GM11168 (cell line): ENCODE results near the gene TMEM175.
"Not testable (repeated sequence)": the region's sequence is repeated elsewhere in the genome, so short reads cannot be mapped to it uniquely, and the experiment has no call there.

Experiments
- in situ Hi-C: fragments of 300-500 bp; cut with MboI; formaldehyde crosslinking; loops from one replicate; pipeline ENCODE4 v1.12.0; 2022; ENCODE audit warnings: low sequenced_read_pairs; ENCODE audit not compliant: unreplicated experiment

The TMEM175 gene

DNA sequence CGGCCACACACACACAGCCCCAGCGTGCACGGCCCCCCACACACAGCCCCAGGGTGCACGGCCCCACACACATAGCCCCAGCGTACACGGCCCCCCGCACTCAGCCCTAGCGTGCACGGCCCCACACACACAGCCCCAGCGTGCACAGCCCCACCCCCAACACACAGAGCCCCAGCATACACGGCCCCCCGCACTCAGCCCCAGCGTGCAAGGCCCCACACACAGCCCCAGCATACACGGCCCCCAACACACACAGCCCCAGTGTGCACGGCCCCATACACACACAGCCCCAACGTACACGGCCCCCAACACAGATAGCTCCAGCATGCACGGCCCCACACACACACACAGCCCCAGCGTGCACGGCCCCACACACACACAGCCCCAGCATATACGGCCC, 17.7 kb upstream of the TMEM175 start:
- in situ Hi-C loops: no loop called here

DNA sequence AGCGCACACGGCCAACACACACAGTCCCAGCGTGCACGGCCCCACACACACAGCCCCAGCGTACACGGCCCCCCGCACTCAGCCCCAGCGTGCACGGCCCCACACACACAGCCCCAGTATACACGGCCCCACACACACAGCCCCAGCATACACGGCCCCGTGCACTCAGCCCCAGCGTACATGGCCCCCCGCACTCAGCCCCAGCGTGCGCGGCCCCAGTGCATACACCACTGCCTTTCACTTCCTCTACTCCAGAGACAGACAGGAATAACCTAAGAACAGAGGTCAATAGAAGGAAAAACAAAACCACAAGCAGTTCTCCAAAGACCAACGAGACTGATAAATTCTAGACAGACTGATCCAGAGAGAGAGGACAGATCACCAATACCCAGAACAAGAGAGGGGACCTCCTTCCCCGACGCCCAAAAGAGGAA, 17.2 kb upstream of the TMEM175 start:
- in situ Hi-C loops: no loop called here

DNA sequence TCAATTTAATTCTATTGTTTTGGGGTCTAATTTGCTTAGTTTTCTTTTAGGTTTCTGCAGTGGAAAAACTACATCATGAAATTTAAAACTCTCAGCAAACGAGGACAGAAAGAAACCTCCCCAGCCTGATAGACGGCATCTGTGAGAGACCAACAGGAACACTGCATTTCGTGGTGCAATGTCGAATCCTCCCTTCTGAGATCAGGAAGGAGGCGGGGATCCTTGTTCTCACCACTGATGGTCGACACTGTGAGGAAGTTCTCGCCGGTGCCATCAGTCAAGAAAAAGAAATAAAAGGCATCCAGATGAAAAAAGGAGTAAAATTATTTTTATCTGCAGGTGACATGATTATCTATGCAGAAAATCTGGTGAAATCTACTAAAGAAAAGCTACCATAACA, 16.7 kb upstream of the TMEM175 start:
- in situ Hi-C loops: no loop called here

DNA sequence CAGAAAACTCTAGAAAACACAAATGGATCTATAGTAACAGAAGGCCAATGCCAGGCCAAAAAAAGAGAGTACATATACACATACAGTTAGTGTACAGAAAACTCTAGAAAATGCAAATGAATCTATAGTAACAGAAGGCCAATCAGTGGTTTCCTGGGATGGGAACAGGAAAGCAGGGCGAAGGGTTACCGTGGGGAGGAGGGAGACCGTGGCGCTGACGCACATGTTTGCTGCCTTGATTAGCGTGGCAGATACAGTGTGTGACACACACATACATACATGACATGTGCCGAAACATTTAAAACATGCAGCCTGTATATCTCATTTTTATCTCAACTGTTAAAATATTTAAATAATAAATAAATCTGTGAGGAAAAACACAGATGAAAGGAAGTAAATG, 14.8 kb upstream of the TMEM175 start:
- in situ Hi-C loops: no loop called here

DNA sequence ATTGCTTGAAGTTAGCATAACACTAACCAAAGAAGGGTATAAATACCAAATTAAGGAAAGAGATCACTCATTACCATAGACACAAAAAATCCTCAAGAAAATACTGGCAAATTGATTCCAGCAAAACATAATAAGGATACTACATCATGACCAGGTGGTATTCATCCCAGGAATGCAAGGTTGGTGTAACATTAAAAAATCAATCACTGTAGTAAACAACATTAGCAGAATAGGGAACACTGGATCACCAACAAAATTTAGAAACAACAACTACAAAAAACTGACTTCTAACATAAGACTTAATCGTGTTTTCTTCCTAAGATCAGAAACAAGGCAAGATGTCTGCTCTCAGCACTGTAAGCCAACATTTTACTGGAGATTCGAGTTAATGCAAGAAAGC, 14.3 kb upstream of the TMEM175 start:
- in situ Hi-C loops: no loop called here

DNA sequence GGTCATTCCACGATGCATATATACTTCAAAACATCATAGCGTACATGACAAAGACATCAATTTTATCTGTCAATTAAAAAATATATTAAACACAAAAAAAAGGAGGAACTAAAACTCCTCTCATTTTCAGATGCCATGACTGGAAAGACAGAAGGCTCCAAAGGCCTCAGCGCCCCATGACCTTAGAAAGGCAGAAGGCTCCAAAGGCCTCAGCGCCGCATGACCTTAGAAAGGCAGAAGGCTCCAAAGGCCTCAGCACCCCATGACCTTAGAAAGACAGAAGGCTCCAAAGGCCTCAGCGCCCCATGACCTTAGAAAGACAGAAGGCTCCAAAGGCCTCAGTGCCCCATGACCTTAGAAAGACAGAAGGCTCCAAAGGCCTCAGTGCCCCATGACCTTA, 13.7 kb upstream of the TMEM175 start:
- in situ Hi-C loops: not testable (repeated sequence)

DNA sequence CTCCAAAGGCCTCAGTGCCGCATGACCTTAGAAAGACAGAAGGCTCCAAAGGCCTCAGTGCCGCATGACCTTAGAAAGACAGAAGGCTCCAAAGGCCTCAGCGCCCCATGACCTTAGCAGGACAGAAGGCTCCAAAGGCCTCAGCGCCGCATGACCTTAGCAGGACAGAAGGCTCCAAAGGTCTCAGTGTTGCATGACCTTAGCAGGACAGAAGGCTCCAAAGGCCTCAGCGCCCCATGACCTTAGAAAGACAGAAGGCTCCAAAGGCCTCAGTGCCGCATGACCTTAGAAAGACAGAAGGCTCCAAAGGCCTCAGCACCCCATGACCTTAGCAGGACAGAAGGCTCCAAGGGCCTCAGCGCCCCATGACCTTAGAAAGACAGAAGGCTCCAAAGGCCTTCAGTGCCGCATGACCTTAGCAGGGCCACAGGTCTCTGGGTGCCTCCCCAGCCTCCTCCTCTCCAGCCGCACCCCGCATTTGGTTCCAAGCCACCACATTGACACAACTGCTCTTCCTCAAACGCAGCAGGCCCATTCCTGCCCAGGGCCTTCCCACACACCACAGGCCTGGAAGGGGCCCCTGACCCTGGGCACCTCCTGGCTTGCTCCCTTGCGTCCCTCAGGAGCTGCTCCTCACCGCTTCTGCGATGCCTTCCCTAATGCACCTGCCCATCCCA, 13.1 kb upstream of the TMEM175 start:
- in situ Hi-C loops: not testable (repeated sequence)

DNA sequence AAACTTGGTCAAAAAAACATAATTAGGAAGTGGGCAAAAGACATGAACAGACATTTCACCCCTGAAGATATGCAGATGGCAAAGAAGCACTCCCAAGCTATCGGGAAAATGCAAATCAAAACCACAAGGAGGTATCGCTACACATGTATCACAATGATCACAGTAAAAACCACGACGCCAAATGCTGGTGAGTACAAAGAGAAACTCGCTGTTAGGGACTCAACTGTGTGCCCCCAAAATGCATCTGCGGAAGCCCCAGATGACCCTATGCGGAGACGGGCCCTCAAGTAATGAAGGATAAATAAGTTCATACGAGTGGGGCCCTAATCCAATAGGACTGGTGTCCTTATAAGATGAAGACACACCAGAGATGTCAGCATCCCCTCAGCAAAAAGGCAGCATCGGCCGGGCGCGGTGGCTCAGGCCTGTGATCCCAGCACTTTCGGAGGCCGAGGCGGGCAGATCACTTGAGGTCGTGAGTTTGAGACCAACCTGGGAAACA, 10.4 kb upstream of the TMEM175 start:
- in situ Hi-C loops: no loop called here

DNA sequence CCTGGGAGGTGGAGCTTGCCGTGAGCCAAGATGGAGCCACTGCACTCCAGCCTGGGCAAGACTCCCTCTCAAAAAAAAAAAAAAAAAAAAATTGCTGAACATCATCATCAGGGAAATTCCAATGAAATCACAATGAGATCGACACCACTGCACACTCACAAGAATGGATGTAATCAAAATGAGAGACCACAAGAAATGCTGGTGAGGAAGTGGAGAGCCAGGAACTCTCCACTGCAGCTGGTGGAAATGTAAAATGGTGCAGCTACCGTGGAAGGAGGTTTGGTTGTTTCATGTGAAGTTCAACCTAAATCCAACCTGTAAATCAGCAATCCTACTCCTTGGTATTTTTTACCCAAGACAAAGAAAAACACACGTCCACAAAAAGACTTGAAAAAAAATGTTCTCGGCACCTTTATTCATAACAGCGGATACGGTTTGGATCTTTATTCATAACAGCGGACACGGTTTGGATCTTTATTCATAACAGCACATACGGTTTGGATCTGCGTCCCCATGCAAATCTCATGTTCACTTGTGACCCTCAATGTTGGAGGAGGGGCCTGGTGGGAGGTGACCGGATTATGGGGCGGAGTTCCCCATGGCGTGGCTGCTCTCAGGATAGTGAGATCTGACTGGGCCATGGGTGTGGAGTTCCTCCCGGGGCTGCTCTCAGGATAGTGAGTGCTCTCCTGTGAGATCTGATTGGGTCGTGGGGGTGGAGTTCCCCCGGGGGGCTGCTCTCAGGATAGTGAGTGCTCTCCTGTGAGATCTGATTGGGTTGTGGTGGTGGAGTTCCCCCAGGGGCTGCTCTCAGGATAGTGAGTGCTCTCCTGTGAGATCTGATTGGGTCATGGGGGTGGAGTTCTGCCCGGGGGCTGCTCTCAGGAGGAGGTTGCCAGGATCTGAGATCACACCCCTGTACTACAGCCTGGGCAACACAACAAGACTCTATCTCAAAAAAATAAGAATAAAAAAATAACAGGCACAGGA, 7.9 kb upstream of the TMEM175 start:
- in situ Hi-C loops: no loop called here

DNA sequence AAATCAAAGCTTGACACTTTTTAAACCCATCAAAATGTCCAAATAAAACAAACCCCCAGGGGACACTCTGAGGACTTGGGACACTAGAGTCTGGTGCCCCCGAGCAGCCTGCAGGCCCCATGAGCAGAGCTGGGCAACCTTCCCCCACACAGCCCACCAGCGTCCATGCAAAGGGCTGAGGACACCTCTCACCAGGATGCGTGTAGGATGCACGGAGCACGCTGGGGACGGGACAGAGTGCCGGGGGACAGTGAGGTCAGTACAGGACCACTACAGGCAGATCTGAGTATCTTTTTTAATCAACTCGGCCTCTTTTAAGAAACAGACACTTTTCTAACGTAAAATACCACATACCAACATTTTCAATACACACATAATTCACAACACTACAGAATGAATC, 7.1 kb upstream of the TMEM175 start:
- in situ Hi-C loops: no loop called here

DNA sequence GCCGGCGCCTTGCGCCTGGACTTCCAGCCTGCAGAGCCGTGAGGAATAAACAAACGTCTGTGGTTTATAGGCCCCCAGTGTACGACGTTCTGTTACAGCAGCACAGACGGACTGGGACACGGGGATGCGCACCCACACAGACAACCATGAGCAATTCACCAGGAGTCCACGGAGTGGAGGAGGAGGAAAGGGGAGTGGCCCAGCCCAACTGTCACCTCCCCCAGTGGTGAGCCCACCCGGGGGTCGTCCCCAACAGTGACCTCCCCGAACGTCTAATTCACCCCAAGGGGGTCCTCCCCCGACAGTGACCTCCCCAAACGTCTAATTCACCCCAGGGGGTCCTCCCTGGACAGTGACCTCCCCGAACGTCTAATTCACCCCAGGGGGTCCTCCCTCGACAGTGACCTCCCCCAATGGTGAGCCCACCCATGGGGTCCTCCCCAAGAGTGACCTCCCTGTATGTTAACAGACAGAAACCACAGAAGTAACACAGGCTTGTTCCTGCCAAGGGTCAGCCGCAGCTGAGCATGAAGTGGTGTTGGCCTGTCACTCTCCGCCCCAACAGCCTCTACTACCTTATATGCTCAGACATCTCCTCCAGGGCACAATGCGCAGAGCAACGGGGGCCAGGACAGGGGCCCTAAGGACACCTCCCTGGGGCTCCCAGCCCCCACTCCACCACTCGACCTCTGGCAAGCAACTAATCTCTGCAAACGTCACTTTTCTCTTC, 6.3 kb upstream of the TMEM175 start:
- in situ Hi-C loops: no loop called here

DNA sequence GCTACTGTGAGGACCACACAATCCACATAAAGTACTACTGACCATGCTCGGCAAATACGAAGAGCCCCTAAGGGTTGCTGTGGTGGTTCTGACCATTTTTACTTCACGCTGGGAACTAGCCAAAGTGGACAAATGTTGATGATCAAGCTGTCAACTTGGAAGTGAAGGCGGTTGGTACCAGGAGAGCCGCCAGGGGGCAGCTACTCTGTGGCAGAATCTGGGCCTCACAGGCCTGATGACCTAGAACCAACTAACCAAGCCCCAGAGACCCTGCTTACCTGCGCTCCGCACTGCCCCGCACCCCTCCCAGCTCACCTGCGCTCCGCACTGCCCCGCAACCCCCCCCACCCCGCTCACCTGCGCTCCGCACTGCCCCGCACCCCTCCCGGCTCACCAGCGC, 5.7 kb upstream of the TMEM175 start:
- in situ Hi-C loops: no loop called here

DNA sequence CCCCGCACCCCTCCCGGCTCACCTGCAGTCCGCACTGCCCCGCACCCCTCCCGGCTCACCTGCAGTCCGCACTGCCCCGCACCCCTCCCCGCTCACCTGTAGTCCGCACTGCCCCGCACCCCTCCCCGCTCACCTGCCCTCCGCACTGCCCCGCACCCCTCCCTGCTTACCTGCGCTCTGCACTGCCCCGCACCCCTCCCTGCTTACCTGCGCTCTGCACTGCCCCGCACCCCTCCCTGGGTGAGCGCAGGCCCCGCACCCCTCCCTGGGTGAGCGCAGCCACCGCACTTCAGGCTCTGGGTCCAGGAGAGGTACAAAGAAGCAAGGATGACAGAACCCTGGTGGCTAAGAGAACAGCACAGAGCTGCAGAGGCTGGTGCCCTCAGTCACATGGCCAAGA, 4.7 kb upstream of the TMEM175 start:
- in situ Hi-C loops: not testable (repeated sequence)

DNA sequence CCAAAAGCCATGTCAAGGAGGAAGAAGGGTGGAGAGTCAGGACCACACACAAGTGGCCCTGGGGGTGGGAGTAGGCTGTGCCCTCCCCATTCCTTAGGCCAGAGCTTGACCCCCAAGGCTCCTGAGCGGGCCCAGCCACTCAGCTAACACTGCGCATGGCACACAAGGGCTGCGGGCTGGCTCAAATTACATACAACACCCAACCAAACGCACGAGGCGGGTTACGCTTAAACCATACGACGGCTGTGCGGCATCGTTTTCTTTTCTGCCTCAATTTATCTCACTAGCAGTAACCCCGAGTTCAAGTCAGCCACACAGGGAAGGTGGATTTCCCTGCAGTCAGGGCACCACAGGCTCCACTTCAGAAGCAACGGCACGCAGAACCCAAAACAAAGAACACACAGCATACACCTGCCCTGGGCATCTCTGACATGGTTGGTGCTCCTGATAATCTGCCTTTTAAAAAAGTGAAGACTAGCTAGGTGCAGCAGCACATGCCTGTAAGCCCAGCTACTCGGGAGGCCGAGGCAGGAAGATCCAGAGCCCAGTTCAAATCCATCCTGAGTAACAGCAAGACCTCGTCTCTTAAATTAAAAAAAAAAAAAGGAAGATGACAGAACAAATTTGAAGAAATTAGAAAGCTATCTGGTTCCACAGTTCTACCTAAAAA, 3.0 kb upstream of the TMEM175 start:
- in situ Hi-C loops: no loop called here

DNA sequence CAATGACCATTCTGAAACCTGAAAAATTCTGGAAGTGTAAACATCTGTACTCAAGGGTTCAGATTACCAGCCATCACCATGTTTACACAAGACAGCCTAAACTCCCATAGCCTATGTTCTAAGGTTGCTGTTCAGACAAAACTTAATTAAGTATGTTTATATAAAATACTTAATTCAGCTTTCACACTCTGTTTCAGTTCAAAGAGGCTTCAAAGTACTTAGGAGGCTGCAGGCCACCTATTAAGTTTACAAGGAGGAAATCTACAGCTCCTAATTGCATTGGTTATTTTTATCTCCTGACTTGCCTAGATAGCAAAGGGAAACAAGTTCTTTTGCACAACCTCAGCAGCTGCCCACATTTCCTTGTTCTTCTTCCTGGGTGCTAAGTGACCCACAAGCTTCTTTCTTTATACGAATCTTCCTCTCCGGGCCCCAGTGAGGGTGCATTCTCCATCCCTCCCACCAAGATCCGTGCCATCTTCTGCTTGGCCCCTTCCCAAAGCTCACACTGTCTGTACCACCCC, 2.2 kb upstream of the TMEM175 start:
- in situ Hi-C loops: no loop called here

DNA sequence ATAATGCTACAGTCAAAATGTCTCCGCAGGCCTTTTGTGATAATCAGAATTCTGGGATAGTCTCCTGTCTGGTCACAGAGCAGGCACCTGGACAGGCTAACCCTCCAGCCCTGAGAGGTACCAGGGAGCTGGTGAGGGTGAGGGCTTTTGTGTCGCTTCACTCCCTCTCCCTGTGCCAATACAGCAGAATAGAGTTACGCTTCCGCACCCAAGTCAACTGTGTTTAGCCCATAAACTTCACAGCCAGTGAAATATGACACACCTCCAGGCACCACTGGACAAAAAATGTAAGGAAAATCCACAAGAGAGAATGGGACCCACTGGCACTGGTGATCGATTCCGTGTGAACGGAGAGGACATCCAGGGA, 1.4 kb upstream of the TMEM175 start:
- in situ Hi-C loops: no loop called here

DNA sequence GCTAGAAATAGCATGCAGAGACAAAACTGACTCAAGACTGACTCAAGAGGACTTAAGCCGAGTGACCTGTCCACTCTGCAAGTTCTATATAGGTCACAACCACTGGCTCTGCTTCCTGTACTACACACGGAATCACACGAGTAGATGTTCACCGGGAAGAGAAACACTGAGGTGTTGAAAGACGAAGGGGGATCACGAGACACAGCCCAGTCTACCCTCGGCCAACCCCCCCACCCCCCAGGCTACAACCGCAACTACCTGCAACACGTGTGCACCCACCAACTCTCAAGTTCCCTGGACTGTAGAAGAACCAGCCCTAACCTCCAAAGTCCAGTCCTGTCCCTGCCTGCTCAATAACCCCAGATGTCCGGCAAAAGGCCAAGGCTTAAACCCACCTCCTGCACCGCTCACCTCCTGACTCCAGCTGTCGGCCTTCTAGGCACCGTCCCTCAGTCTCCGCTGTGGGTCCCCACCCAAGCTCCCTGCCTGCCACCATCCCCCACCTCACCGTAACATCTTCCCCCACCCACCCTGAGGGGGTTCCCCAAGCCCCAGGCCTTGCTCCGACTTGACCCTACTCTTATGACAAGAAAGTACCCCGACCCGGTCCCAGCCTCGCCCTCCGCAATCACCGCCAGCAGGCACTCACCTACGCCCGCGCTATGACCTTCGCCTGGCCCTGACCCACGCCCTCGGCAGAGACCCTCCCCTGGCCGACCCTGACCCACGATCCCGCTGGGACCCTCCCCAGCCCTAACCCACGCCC, 883 bp upstream of the TMEM175 start:
- in situ Hi-C loops: no loop called here

DNA sequence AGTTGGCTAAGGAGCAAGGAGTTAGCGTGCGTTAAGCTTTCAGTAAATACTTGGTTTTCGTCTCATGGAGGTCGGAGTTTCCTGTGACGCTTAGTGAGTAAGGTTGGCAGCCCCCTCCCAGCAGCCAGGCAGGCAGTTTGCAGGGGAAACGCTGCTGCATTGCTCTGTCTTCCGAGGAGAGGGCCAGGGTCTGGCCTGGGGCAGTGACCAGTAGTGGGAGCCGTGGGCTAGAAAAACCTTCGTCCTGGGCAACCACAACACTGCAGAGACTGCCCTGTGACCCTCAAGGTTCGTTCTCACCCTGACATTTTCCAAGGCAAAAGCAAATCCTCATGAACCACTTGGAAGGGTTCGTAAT, 432 bp downstream of the TMEM175 start:
- in situ Hi-C loops: no loop called here

DNA sequence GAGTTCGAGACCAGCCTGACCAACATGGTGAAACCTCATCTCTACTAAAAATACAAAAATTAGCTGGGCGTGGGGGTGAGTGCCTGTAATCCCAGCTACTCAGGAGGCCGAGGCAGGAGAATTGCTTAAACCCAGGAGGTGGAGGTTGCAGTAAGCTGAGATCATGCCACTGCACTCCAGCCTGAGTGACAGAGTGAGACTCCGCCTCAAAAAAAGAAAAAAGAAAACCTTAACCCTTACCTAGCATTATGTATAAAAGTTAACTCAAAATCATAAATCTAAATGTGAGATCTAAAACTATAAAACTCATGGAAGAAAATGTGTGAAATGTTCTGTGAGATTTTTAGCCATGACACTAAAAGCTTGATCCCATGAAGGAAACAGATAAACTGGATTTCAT, 7.2 kb downstream of the TMEM175 start:
- in situ Hi-C loops: not testable (repeated sequence)
